Testis (tissue), 5 donors: ENCODE data around the gene DIAPH1. TPM values are rescaled to one million over a fixed set of nuclear protein-coding genes. Genes with fewer than 3 reads are reported as not detected.

ENCODE experiments used
- DNase-seq: peaks from one replicate; pipeline ENCODE4 v3.0.0-alpha.2; 2019
- H3K27ac ChIP-seq, 2 donors: fragments of 200-600 bp; sonication (generic); one replicate each; pipeline ENCODE4 v1.5.1; 2019
- H3K27me3 ChIP-seq: fragments of 200-600 bp; sonication (generic); one replicate; pipeline ENCODE4 v1.5.1; 2019
- H3K36me3 ChIP-seq: fragments of 200-600 bp; sonication (generic); one replicate; pipeline ENCODE4 v1.5.1; 2017; ENCODE audit warnings: low read depth; ENCODE audit errors: missing control alignments
- H3K4me1 ChIP-seq: fragments of 200-600 bp; sonication (generic); one replicate; pipeline ENCODE4 v1.5.1; 2019
- H3K4me3 ChIP-seq, 2 donors: fragments of 200-600 bp; sonication (generic); one replicate each; pipeline ENCODE4 v1.5.1; 2017 to 2019
- H3K9me3 ChIP-seq: fragments of 200-600 bp; sonication (generic); one replicate; pipeline ENCODE4 v1.5.1; 2017
- CTCF ChIP-seq, 3 experiments: fragments of 450-650 bp in 2 of 3; fragments of 200-600 bp in 1 of 3; sonication (generic) in 1 of 3; IDR thresholded peaks; one replicate each; pipeline ENCODE4 v1.5.1; 2016 to 2019; ENCODE audit warnings: antibody characterized with exemption in 3 of 3, mild to moderate bottlenecking in 2 of 3, moderate library complexity in 1 of 3
- POLR2A ChIP-seq: fragments of 450-650 bp; IDR thresholded peaks from one replicate; pipeline ENCODE4 v1.6.1; 2017; ENCODE audit warnings: antibody characterized with exemption, mild to moderate bottlenecking, moderate library complexity
- WGBS, 2 donors: methylation state at CpG; one replicate each; pipeline ENCODE4 v1.1.5; 2018; 5-methylcytosine and 5-hydroxymethylcytosine counted together
- intact Hi-C: fragments of 100-400 bp; cut with DNase I; formaldehyde crosslinking; loops from one replicate; pipeline ENCODE4 v1.15.1; 2023; ENCODE audit warnings: low total_unique reads
- long read RNA-seq, 2 donors: transcript quantifications; one replicate each; lab custom pipeline, GENCODE V29; 2026
- polyA plus RNA-seq: library from polyadenylated mRNA; stranded (reverse); fragments of 350-450 nt; fragmentation: Illumina TruSeq; extraction: RNeasy Lipid Tissue Mini Kit (QIAGEN cat#74804); gene quantifications from one replicate; pipeline ENCODE4 v1.2.3, GENCODE V29; 2014; ENCODE audit warnings: low read depth, low replicate concordance; ENCODE audit not compliant: insufficient read depth
- total RNA-seq, 2 donors: library from RNA; depleted of rRNA; stranded (reverse); fragments of >200 nt; gene quantifications; one replicate each; pipeline ENCODE4 v1.2.3, GENCODE V29; 2016

The DIAPH1 gene
- total RNA-seq (10 to 100 TPM; 53.7 to 58.2 TPM), polyA plus RNA-seq (77.5 TPM)
- long read RNA-seq, donor 1, partial matches to known transcripts: 5 of 6 reads
- long read RNA-seq, donor 1, other reads (novel, unspliced or antisense): 0 of 6 reads
- long read RNA-seq, donor 2, partial matches to known transcripts: 0 of 1 reads
- long read RNA-seq, donor 2, other reads (novel, unspliced or antisense): 0 of 1 reads

DNA sequence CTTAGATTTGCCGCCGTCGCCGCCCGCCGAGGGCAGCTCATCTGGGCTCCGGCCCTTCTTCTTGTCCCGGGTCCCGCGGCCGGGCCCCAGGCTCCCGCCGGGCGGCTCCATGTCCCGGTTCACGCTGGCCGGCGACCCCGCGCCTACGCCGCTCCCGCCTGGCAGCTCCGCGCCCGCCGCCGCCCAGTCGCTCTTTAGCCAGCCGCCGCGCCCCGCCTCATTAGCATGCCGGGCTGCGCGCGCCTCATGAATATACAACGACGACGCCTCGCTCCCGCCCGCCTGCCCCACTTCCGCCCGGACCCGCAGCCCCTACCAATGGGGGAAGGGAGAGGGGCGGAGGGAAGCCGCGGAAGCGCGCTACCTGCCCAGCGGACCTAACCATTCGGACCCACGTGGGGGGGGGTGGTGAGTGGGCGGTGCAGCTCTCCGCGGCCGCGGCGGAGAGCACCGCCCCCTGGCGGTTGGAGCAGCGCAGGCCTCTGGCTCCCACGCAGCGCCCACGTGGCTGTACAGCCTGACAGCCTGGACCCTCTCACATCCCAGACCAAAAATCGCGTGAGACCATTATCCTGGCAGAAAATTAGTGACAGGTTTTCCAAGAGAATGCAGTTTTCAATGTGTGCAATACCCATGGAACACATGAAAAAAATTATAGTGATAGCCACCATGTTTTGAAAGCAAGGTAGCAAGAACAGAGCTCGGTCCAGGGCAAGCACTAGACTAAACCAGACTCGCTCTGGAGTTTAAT, at the start of gene DIAPH1:
Gene DIAPH1 (minus strand): TSS at position 197 of the 751 bp plus-strand sequence. CDS start 86 bp downstream, at position 111.
- 2 to 20% methylated on average over 2 to 47 of the region's 70 CpGs for WGBS, 2 donors
- intact Hi-C loops: no loop called here
- Histone ChIP-seq H3K27me3 (no peaks in the 10 kb centered on the region), H3K4me3 (peak within 1 kb of the TSS; percentile 83 to 89), H3K36me3 (no peaks in the 10 kb centered on the region), H3K27ac (peak within 1 kb of the TSS; percentile 64 to 86), H3K9me3 (no peaks in the 10 kb centered on the region), H3K4me1 (no peaks in the 10 kb centered on the region)
- TF ChIP-seq CTCF (IDR thresholded peaks at IDR 0.05): peak; percentile 99
- peak; percentile 54 for TF ChIP-seq POLR2A
- peak; percentile 98 for DNase-seq

- Histone ChIP-seq H3K9me3 (no peaks in the 10 kb centered on the region), H3K27me3 (no peaks in the 10 kb centered on the region), H3K27ac (no peak overlapping the region), H3K36me3 (no peaks in the 10 kb centered on the region), H3K4me1 (peaks cover 8% of the 10 kb centered on the region), H3K4me3 (no peak overlapping the region)
- TF ChIP-seq POLR2A (no peak), CTCF (IDR thresholded peaks at IDR 0.05) (no peak)
- WGBS, 2 donors: 91 to 93% methylated on average over 18 of the region's 18 CpGs
- intact Hi-C loops: no loop called here
- DNase-seq: no peak
These were observed 47.5 kb upstream of the DIAPH1 start for GRCh38 chr5:141665995-141666940.

DNA sequence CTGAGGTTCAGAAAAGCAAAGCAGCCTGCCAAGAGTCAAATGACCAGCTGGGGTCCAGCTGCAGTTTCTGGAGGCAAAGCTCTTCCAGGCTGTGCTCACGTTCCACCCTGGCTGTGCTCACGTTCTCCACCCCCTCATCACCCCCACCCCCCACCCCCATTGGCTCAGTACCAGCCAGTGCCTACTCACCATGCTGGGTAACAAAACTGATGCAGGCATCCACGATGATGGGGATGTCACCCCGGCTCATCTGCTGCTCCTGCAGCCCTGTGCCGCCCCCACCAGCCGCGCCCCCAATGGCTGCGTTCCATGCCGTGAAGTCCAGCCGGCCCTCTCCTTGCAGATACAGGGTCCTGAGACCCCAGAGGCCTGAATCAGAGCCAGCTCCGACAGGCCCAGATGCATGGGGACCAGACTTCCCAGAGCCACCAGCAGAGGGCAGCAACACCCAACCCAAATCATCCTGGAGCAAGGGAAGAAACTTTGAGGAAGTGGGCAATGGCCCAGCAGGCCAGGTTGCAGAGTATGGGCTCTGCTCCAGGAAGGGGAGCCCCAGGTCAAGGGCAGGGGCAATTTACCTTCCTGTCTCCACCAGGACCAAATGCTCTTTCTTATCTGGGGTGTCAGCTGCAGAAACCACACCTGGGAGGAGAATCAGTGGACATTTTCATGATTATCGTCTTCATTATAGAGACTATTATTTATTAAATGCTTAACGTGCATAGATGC, 46.1 kb upstream of the DIAPH1 start:
- intact Hi-C loops: no loop called here
- TF ChIP-seq POLR2A (no peak), CTCF (IDR thresholded peaks at IDR 0.05) (peak; percentile 76 to 88 (median 79))
- WGBS, 2 donors: 40 to 58% methylated on average over 13 of the region's 13 CpGs
- H3K4me1 ChIP-seq: peaks cover 8% of the 10 kb centered on the region
- H3K9me3 ChIP-seq: no peaks in the 10 kb centered on the region
- H3K4me3 ChIP-seq: no peak overlapping the region
- DNase-seq: peak; percentile 82
- no peaks in the 10 kb centered on the region for H3K36me3 ChIP-seq
- H3K27me3 ChIP-seq: no peaks in the 10 kb centered on the region
- no peak overlapping the region for H3K27ac ChIP-seq

GRCh38 chr5:141663506-141663905, 44.7 kb upstream of the DIAPH1 start:
- WGBS, 2 donors: 81 to 88% methylated on average over 8 of the region's 8 CpGs

More at GRCh38 chr5:141663506-141663905, 44.7 kb upstream of the DIAPH1 start:
- H3K9me3 ChIP-seq: no peaks in the 10 kb centered on the region
- TF ChIP-seq CTCF (IDR thresholded peaks at IDR 0.05): no peak
- no peak for TF ChIP-seq POLR2A
- H3K27ac ChIP-seq: no peak overlapping the region
- H3K4me1 ChIP-seq: no peaks in the 10 kb centered on the region
- no peak for DNase-seq
- no peaks in the 10 kb centered on the region for H3K36me3 ChIP-seq
- intact Hi-C loops: no loop called here
- no peak overlapping the region for H3K4me3 ChIP-seq
- H3K27me3 ChIP-seq: no peaks in the 10 kb centered on the region
